Activated CD4-positive, CD25-positive, alpha-beta regulatory T cell treated with anti-CD3 and anti-CD28 coated beads, Interleukin-2, amount 50 U/mL, for 72 hours (primary cell): ENCODE results near the gene RUSF1.
A peak's percentile ranks its signal among the peaks of the same experiment; 100 is the strongest.
"Not testable (repeated sequence)": the region's sequence is repeated elsewhere in the genome, so short reads cannot be mapped to it uniquely, and the experiment has no call there.

Experiments used
- DNase-seq: peaks from one replicate; pipeline ENCODE4 v3.0.0; 2021

Gene RUSF1

GRCh38 chr16:31513884-31514283 lies 5.7 kb upstream of the RUSF1 start:
- DNase-seq, result no peak

GRCh38 chr16:31513126-31513525 lies 4.9 kb upstream of the RUSF1 start:
- no peak for DNase-seq

- DNase-seq, result no peak
These were observed 560 bp upstream of the RUSF1 start for GRCh38 chr16:31508706-31509195.

- DNase-seq, result no peak
These were observed 618 bp downstream of the RUSF1 start for GRCh38 chr16:31507617-31507928.

- DNase-seq, result no peak
These were observed 2.7 kb downstream of the RUSF1 start for GRCh38 chr16:31505483-31505882.

GRCh38 chr16:31504159-31504558 lies 4.0 kb downstream of the RUSF1 start:
- no peak for DNase-seq

GRCh38 chr16:31503555-31503954 lies 4.6 kb downstream of the RUSF1 start:
- DNase-seq, result not testable (repeated sequence)

- no peak for DNase-seq
These were observed 5.2 kb downstream of the RUSF1 start for GRCh38 chr16:31502981-31503380.

- DNase-seq, result no peak
These were observed 6.2 kb downstream of the RUSF1 start for GRCh38 chr16:31501966-31502348.

GRCh38 chr16:31501226-31501965 lies 6.8 kb downstream of the RUSF1 start:
- no peak for DNase-seq

- DNase-seq, result no peak
These were observed 8.3 kb downstream of the RUSF1 start for GRCh38 chr16:31499928-31500327.

- DNase-seq, result no peak
These were observed 9.7 kb downstream of the RUSF1 start for GRCh38 chr16:31498493-31498892.

- no peak for DNase-seq
These were observed 11.5 kb downstream of the RUSF1 start for GRCh38 chr16:31496670-31497069.

- DNase-seq, result no peak
These were observed 14.6 kb downstream of the RUSF1 start for GRCh38 chr16:31493506-31494125.

- no peak for DNase-seq
These were observed 16.3 kb downstream of the RUSF1 start for GRCh38 chr16:31491778-31492418.

GRCh38 chr16:31489616-31490584 lies 18.3 kb downstream of the RUSF1 start:
- no peak for DNase-seq

- no peak for DNase-seq
These were observed 19.0 kb downstream of the RUSF1 start for GRCh38 chr16:31489298-31489564.

GRCh38 chr16:31488468-31489297 lies 19.5 kb downstream of the RUSF1 start:
- DNase-seq, result no peak

- peak; percentile 64 for DNase-seq
These were observed 20.3 kb downstream of the RUSF1 start for GRCh38 chr16:31487720-31488467.

- no peak for DNase-seq
These were observed 21.0 kb downstream of the RUSF1 start for GRCh38 chr16:31487071-31487719.

- DNase-seq, result no peak
These were observed 22.1 kb downstream of the RUSF1 start for GRCh38 chr16:31486045-31486444.
